HepG2 (cell line): ENCODE measurements around the gene LIPT1. TPM values are rescaled to one million over a fixed set of nuclear protein-coding genes. Genes with fewer than 3 reads are reported as not detected.
A peak's percentile ranks its signal among the peaks of the same experiment; 100 is the strongest.

Experiments
- CSRNP1 ChIP-seq: sonication (generic); formaldehyde crosslinking; IDR thresholded peaks from 2 replicates; pipeline ENCODE4 v1.8.1; 2023; ENCODE audit warnings: mild to moderate bottlenecking, missing genetic modification reagents
- GTF2F1 ChIP-seq: fragments of 150-350 bp; IDR thresholded peaks from 2 replicates; pipeline ENCODE4 v1.6.1; 2014; ENCODE audit warnings: low read length
- HNF1A ChIP-seq, 2 experiments: sonication (generic) in 1 of 2; formaldehyde crosslinking in 1 of 2; IDR thresholded peaks; 2 replicates each; pipeline versions ENCODE4 v1.4.0 to v1.6.1; 2016 to 2020; ENCODE audit warnings: borderline replicate concordance in 1 of 2, low read depth in 1 of 2, mild to moderate bottlenecking in 1 of 2, missing genetic modification reagents in 1 of 2
- REPIN1 ChIP-seq: sonication (generic); formaldehyde crosslinking; IDR thresholded peaks from 2 replicates; pipeline ENCODE4 v1.8.0; 2022; ENCODE audit warnings: missing genetic modification reagents, low read depth, mild to moderate bottlenecking, borderline replicate concordance
- SNAPC2 ChIP-seq: sonication (generic); formaldehyde crosslinking; IDR thresholded peaks from 2 replicates; pipeline ENCODE4 v1.8.1; 2022; ENCODE audit warnings: mild to moderate bottlenecking, missing genetic modification reagents
- STAT5B ChIP-seq: sonication (generic); formaldehyde crosslinking; IDR thresholded peaks from 2 replicates; pipeline ENCODE4 v1.4.0; 2020; ENCODE audit warnings: missing genetic modification reagents
- ZBTB8A ChIP-seq: sonication (generic); formaldehyde crosslinking; IDR thresholded peaks from 2 replicates; pipeline ENCODE4 v1.4.0; 2020; ENCODE audit warnings: mild to moderate bottlenecking, low read depth, missing genetic modification reagents, borderline replicate concordance
- ZKSCAN1 ChIP-seq: fragments of 150-350 bp; IDR thresholded peaks from 2 replicates; pipeline ENCODE4 v1.6.1; 2014; ENCODE audit warnings: low read length
- ZNF12 ChIP-seq: sonication (generic); formaldehyde crosslinking; IDR thresholded peaks from 2 replicates; pipeline ENCODE4 v1.5.0; 2020; ENCODE audit warnings: missing genetic modification reagents
- ZNF710 ChIP-seq: sonication (generic); formaldehyde crosslinking; IDR thresholded peaks from 2 replicates; pipeline ENCODE4 v1.5.0; 2020; ENCODE audit warnings: mild to moderate bottlenecking, missing genetic modification reagents, borderline replicate concordance
- ZNF749 ChIP-seq: sonication (generic); formaldehyde crosslinking; IDR thresholded peaks from 2 replicates; pipeline ENCODE4 v1.8.0; 2022; ENCODE audit warnings: mild to moderate bottlenecking, missing genetic modification reagents, moderate library complexity, borderline replicate concordance
- ZNF75D ChIP-seq: sonication (generic); formaldehyde crosslinking; IDR thresholded peaks from 2 replicates; pipeline ENCODE4 v1.8.1; 2023; ENCODE audit warnings: missing genetic modification reagents, mild to moderate bottlenecking, borderline replicate concordance
- ZNF775 ChIP-seq: sonication (generic); formaldehyde crosslinking; IDR thresholded peaks from 2 replicates; pipeline ENCODE4 v1.4.0; 2020; ENCODE audit warnings: missing genetic modification reagents, mild to moderate bottlenecking, moderate library complexity, borderline replicate concordance
- ZNF883 ChIP-seq: sonication (generic); formaldehyde crosslinking; IDR thresholded peaks from 2 replicates; pipeline ENCODE4 v1.5.1; 2020; ENCODE audit warnings: mild to moderate bottlenecking, missing genetic modification reagents; ENCODE audit errors: not compliant biosample characterization
- polyA plus RNA-seq, 8 experiments: library from polyadenylated mRNA; depleted of rRNA in 3 of 8; stranded (reverse) in 7 of 8; unstranded in 1 of 8; fragments of >200 nt; fragmentation: Illumina TruSeq in 4 of 8; extraction: Trizol in 4 of 8; gene quantifications; 2 replicates each; pipeline versions ENCODE4 v1.2.1 to v1.2.3, GENCODE V29; 2011 to 2016; ENCODE audit warnings: low read depth in 4 of 8, missing spikeins in 1 of 8, mixed read lengths in 1 of 8; ENCODE audit not compliant: insufficient read depth in 1 of 8
- total RNA-seq, 5 experiments: library from RNA; depleted of rRNA; stranded (reverse); fragments of >200 nt; fragmentation: Illumina TruSeq; extraction: Trizol; gene quantifications; 2 replicates each; pipeline ENCODE4 v1.2.3, GENCODE V29; 2016; ENCODE audit warnings: low read depth in 1 of 5
- TF ChIP-seq, protein P1 (sequence below): sonication (generic); formaldehyde crosslinking; IDR thresholded peaks from 2 replicates; pipeline ENCODE4 v1.4.0; 2020; ENCODE audit warnings: missing genetic modification reagents, borderline replicate concordance

LIPT1 gene
- total and polyA plus RNA-seq, 2 of the 13 experiments (the other 11 are each of a cell fraction or from before 2014, with no cell fraction given): 8.0 to 9.6 TPM

- TF ChIP-seq ZNF710 (CRISPR knock-in tag) (peak; percentile 69), GTF2F1 (no peak), REPIN1 (CRISPR knock-in tag) (peak; percentile 73), ZNF749 (CRISPR knock-in tag) (0 out of 2 replicates have a peak, but pooled peaks have one; percentile 53), SNAPC2 (peak; percentile 95; the same call in 1 of the 2 replicates), ZNF883 (CRISPR knock-in tag) (peak; percentile 81), ZNF75D (CRISPR knock-in tag) (no peak), STAT5B (CRISPR knock-in tag) (0 out of 2 replicates have a peak, but pooled peaks have one; percentile 56), ZKSCAN1 (no peak), HNF1A (IDR thresholded peaks at IDR 0.05; ENCODE audit: low read depth) (no peak), HNF1A (CRISPR knock-in tag; IDR thresholded peaks at IDR 0.05; ENCODE audit: borderline replicate concordance) (peak; percentile 75; the same call in 1 of the 2 replicates), CSRNP1 (CRISPR knock-in tag) (no peak; the same call in 1 of the 2 replicates), ZNF775 (no peak), ZNF12 (CRISPR knock-in tag) (0 out of 2 replicates have a peak, but pooled peaks have one; percentile 38), ZBTB8A (peak; percentile 36; the same call in 1 of the 2 replicates)
- TF ChIP-seq, protein P1, sequence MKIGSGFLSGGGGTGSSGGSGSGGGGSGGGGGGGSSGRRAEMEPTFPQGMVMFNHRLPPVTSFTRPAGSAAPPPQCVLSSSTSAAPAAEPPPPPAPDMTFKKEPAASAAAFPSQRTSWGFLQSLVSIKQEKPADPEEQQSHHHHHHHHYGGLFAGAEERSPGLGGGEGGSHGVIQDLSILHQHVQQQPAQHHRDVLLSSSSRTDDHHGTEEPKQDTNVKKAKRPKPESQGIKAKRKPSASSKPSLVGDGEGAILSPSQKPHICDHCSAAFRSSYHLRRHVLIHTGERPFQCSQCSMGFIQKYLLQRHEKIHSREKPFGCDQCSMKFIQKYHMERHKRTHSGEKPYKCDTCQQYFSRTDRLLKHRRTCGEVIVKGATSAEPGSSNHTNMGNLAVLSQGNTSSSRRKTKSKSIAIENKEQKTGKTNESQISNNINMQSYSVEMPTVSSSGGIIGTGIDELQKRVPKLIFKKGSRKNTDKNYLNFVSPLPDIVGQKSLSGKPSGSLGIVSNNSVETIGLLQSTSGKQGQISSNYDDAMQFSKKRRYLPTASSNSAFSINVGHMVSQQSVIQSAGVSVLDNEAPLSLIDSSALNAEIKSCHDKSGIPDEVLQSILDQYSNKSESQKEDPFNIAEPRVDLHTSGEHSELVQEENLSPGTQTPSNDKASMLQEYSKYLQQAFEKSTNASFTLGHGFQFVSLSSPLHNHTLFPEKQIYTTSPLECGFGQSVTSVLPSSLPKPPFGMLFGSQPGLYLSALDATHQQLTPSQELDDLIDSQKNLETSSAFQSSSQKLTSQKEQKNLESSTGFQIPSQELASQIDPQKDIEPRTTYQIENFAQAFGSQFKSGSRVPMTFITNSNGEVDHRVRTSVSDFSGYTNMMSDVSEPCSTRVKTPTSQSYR (CRISPR knock-in tag): peak; percentile 40; the same call in 1 of the 2 replicates
Observed at GRCh38 chr2:99141110-99142108, 13.4 kb upstream of the LIPT1 start, which contains the start of gene C2orf15 (continued).
